ENCODE results near the gene PPM1M.
"Not testable (repeated sequence)": the region's sequence is repeated elsewhere in the genome, so short reads cannot be mapped to it uniquely, and the experiment has no call there.

The PPM1M gene

GRCh38 chr3:52247409-52248164, 2.0 kb downstream of the PPM1M start:
- no peak for DNase-seq (ENCODE audit: low spot score)

GRCh38 chr3:52248165-52248541, 2.6 kb downstream of the PPM1M start:
- DNase-seq (ENCODE audit: low spot score), result no peak

- no peak for DNase-seq (ENCODE audit: low spot score)
Measured at GRCh38 chr3:52248816-52249547, 3.4 kb downstream of the PPM1M start.

GRCh38 chr3:52249683-52250082, 4.1 kb downstream of the PPM1M start:
- DNase-seq (ENCODE audit: low spot score), result no peak

- DNase-seq (ENCODE audit: low spot score), result no peak
Measured at GRCh38 chr3:52250122-52250521, 4.6 kb downstream of the PPM1M start.

GRCh38 chr3:52253314-52254304, 8.1 kb downstream of the PPM1M start:
- no peak for DNase-seq (ENCODE audit: low spot score)

GRCh38 chr3:52254608-52255007, 9.0 kb downstream of the PPM1M start:
- no peak for DNase-seq (ENCODE audit: low spot score)

- no peak for DNase-seq (ENCODE audit: low spot score)
Measured at GRCh38 chr3:52256159-52256558, 10.6 kb downstream of the PPM1M start.

- DNase-seq (ENCODE audit: low spot score), result no peak
Measured at GRCh38 chr3:52256622-52257021, 11.1 kb downstream of the PPM1M start.

GRCh38 chr3:52257911-52258310, 12.4 kb downstream of the PPM1M start:
- no peak for DNase-seq (ENCODE audit: low spot score)

GRCh38 chr3:52259035-52259434, 13.5 kb downstream of the PPM1M start:
- no peak for DNase-seq (ENCODE audit: low spot score)

- no peak for DNase-seq (ENCODE audit: low spot score)
Measured at GRCh38 chr3:52259448-52259847, 13.9 kb downstream of the PPM1M start.

GRCh38 chr3:52262447-52262846, 16.9 kb downstream of the PPM1M start:
- no peak for DNase-seq (ENCODE audit: low spot score)

GRCh38 chr3:52265387-52265786, 19.8 kb downstream of the PPM1M start:
- no peak for DNase-seq (ENCODE audit: low spot score)

GRCh38 chr3:52268036-52268435, 22.5 kb downstream of the PPM1M start:
- no peak for DNase-seq (ENCODE audit: low spot score)

GRCh38 chr3:52269776-52270175, 24.2 kb downstream of the PPM1M start:
- no peak for DNase-seq (ENCODE audit: low spot score)

GRCh38 chr3:52270252-52270754, 24.7 kb downstream of the PPM1M start:
- DNase-seq (ENCODE audit: low spot score), result no peak

GRCh38 chr3:52272172-52272571, 26.6 kb downstream of the PPM1M start:
- DNase-seq (ENCODE audit: low spot score), result not testable (repeated sequence)

GRCh38 chr3:52272831-52273230, 27.3 kb downstream of the PPM1M start:
- DNase-seq (ENCODE audit: low spot score), result no peak

GRCh38 chr3:52274781-52275180, 29.2 kb downstream of the PPM1M start:
- DNase-seq (ENCODE audit: low spot score), result not testable (repeated sequence)

GRCh38 chr3:52277071-52277964, 31.8 kb downstream of the PPM1M start:
- peak; percentile 64 for DNase-seq (ENCODE audit: low spot score)
